Activated CD8-positive, alpha-beta T cell treated with anti-CD3 and anti-CD28 coated beads for 36 hours (primary cell): ENCODE results near the gene DHRS2. TPM values are rescaled to one million over a fixed set of nuclear protein-coding genes. Genes with fewer than 3 reads are reported as not detected.

Experiments
- ATAC-seq: fragments of 200-7000 bp; cut with Tn5 transposase; one replicate; pipeline ENCODE4 v1.10.0; 2021; ENCODE audit warnings: mild to moderate bottlenecking, moderate library complexity
- CTCF ChIA-PET: fragments of 350-600 bp; sonication (Branson Sonifier 250); formaldehyde crosslinking; loops from one replicate; lab custom pipeline; 2021; ENCODE audit warnings: antibody characterized with exemption; lab: Charles Lee
- POLR2A ChIA-PET: fragments of 350-600 bp; sonication (Branson Sonifier 250); formaldehyde crosslinking; loops from one replicate; lab custom pipeline; 2021; ENCODE audit warnings: antibody characterized with exemption; lab: Charles Lee
- DNase-seq: peaks from one replicate; pipeline ENCODE4 v3.0.0-alpha.2; 2020
- H3K27ac Mint-ChIP-seq: one replicate; pipeline ENCODE4 v1.8.0; 2021; ENCODE audit warnings: mild to moderate bottlenecking, mixed read lengths
- H3K27me3 Mint-ChIP-seq: one replicate; pipeline ENCODE4 v1.8.0; 2021; ENCODE audit warnings: mixed read lengths
- H3K36me3 Mint-ChIP-seq: one replicate; pipeline ENCODE4 v1.8.0; 2021; ENCODE audit warnings: low read depth, mixed read lengths
- H3K4me1 Mint-ChIP-seq: one replicate; pipeline ENCODE4 v1.8.0; 2021; ENCODE audit warnings: low read depth, mixed read lengths
- H3K4me3 Mint-ChIP-seq: one replicate; pipeline ENCODE4 v1.8.0; 2021; ENCODE audit warnings: mild to moderate bottlenecking, moderate library complexity, mixed read lengths
- H3K9me3 Mint-ChIP-seq: one replicate; pipeline ENCODE4 v1.8.0; 2021; ENCODE audit warnings: mixed read lengths
- CTCF ChIP-seq: fragments of 200-600 bp; IDR thresholded peaks from one replicate; pipeline ENCODE4 v1.8.0; 2022; ENCODE audit warnings: antibody characterized with exemption, mild to moderate bottlenecking
- intact Hi-C: fragments of 100-400 bp; cut with micrococcal nuclease; formaldehyde crosslinking; loops from one replicate; pipeline ENCODE4 v1.10.0; 2022
- total RNA-seq, 2 experiments: library from RNA; stranded (reverse); gene quantifications; one replicate each; pipeline ENCODE4 v1.2.3, GENCODE V29; 2021

DHRS2 gene
- total RNA-seq, 2 experiments from 2014 or later: 3.3 to 3.5 TPM

GRCh38 chr14:23617539-23617938 lies 18.6 kb upstream of the DHRS2 start:
- DNase-seq (no peak), ATAC-seq (no peak)
- Mint-ChIP-seq H3K4me3 (no peak overlapping the region), H3K4me1 (peaks cover 13% of the 10 kb centered on the region), H3K9me3 (no peaks in the 10 kb centered on the region), H3K36me3 (no peaks in the 10 kb centered on the region), H3K27me3 (peaks cover 5% of the 10 kb centered on the region), H3K27ac (no peak overlapping the region)
- ChIA-PET POLR2A (no interaction called here), CTCF (interaction anchor here (3.3 kb wide), 1 partner anchor 14 kb away, joined by 20 read pairs; no protein-coding TSS in a partner anchor)
- intact Hi-C loops: no loop called here
- no peak for TF ChIP-seq CTCF

- DNase-seq: no peak
- Mint-ChIP-seq H3K27me3 (peaks cover 5% of the 10 kb centered on the region), H3K4me3 (no peak overlapping the region), H3K27ac (no peak overlapping the region), H3K9me3 (no peaks in the 10 kb centered on the region), H3K36me3 (no peaks in the 10 kb centered on the region), H3K4me1 (peaks cover 13% of the 10 kb centered on the region)
- ChIA-PET POLR2A (no interaction called here), CTCF (interaction anchor here (3.3 kb wide), 1 partner anchor 13 kb away, joined by 20 read pairs; no protein-coding TSS in a partner anchor)
- intact Hi-C loops: no loop called here
- TF ChIP-seq CTCF: no peak
- ATAC-seq: no peak
Measured at GRCh38 chr14:23618415-23618988, 17.7 kb upstream of the DHRS2 start.

- Mint-ChIP-seq H3K36me3 (no peaks in the 10 kb centered on the region), H3K4me1 (peaks cover 13% of the 10 kb centered on the region), H3K4me3 (no peak overlapping the region), H3K27ac (no peak overlapping the region), H3K27me3 (peaks cover 5% of the 10 kb centered on the region), H3K9me3 (peaks cover 10% of the 10 kb centered on the region)
- ATAC-seq (no peak), DNase-seq (no peak)
- intact Hi-C loops: no loop called here
- ChIA-PET POLR2A (no interaction called here), CTCF (interaction anchor here (1.2 to 5.4 kb wide), 2 partner anchors 10 to 11 kb away, joined by 3 to 44 read pairs; no protein-coding TSS in a partner anchor)
- TF ChIP-seq CTCF: no peak
Measured at GRCh38 chr14:23620177-23620702, 15.9 kb upstream of the DHRS2 start.

GRCh38 chr14:23621204-23621931 lies 14.8 kb upstream of the DHRS2 start:
- Mint-ChIP-seq H3K36me3 (no peaks in the 10 kb centered on the region), H3K4me1 (peaks cover 9% of the 10 kb centered on the region), H3K27me3 (peaks cover 1% of the 10 kb centered on the region), H3K27ac (no peak overlapping the region), H3K9me3 (peaks cover 11% of the 10 kb centered on the region), H3K4me3 (no peak overlapping the region)
- ATAC-seq (no peak), DNase-seq (no peak)
- no peak for TF ChIP-seq CTCF
- ChIA-PET POLR2A (interaction anchor here (1.2 kb wide), 1 partner anchor 20 kb away, joined by 3 read pairs; no protein-coding TSS in a partner anchor), CTCF (interaction anchor here (1.3 to 5.4 kb wide), 3 partner anchors 9 to 32 kb away, joined by 4 to 44 read pairs (median 6); no protein-coding TSS in a partner anchor)
- intact Hi-C loops: no loop called here
